Brain microvascular endothelial cell (primary cell): ENCODE data around the gene AUNIP.

Experiments
- DNase-seq: peaks from one replicate; pipeline ENCODE4 v3.0.0-alpha.2; 2020
- H3K27ac ChIP-seq: fragments of 250-450 bp; sonication (Bioruptor Pico); 2 replicates; pipeline ENCODE4 v1.5.1; 2020; ENCODE audit warnings: mild to moderate bottlenecking, moderate library complexity
- H3K27me3 ChIP-seq: fragments of 250-450 bp; sonication (Bioruptor Pico); replicated peaks from 2 replicates; pipeline ENCODE4 v1.5.1; 2020; ENCODE audit warnings: mild to moderate bottlenecking
- H3K36me3 ChIP-seq: fragments of 250-450 bp; sonication (Bioruptor Pico); replicated peaks from 2 replicates; pipeline ENCODE4 v1.5.1; 2020; ENCODE audit warnings: mild to moderate bottlenecking
- H3K4me3 ChIP-seq: 2 replicates; pipeline ENCODE4 v1.5.1; 2011; ENCODE audit warnings: low read depth, mild to moderate bottlenecking, control low read depth, low read length, moderate library complexity
- in situ Hi-C: cut with HindIII; loops from 2 replicates; pipeline ENCODE4 v1.10.0; 2017; ENCODE audit warnings: low sequenced_read_pairs, low pct_ligation_motif_present
- TF ChIP-seq, protein P1 (sequence below): IDR thresholded peaks from 2 replicates; pipeline ENCODE4 v1.5.1; 2011; ENCODE audit warnings: low read depth, mild to moderate bottlenecking, moderate library complexity, low read length, control low read depth, inconsistent platforms; ENCODE audit errors: missing control alignments

Gene AUNIP

DNA sequence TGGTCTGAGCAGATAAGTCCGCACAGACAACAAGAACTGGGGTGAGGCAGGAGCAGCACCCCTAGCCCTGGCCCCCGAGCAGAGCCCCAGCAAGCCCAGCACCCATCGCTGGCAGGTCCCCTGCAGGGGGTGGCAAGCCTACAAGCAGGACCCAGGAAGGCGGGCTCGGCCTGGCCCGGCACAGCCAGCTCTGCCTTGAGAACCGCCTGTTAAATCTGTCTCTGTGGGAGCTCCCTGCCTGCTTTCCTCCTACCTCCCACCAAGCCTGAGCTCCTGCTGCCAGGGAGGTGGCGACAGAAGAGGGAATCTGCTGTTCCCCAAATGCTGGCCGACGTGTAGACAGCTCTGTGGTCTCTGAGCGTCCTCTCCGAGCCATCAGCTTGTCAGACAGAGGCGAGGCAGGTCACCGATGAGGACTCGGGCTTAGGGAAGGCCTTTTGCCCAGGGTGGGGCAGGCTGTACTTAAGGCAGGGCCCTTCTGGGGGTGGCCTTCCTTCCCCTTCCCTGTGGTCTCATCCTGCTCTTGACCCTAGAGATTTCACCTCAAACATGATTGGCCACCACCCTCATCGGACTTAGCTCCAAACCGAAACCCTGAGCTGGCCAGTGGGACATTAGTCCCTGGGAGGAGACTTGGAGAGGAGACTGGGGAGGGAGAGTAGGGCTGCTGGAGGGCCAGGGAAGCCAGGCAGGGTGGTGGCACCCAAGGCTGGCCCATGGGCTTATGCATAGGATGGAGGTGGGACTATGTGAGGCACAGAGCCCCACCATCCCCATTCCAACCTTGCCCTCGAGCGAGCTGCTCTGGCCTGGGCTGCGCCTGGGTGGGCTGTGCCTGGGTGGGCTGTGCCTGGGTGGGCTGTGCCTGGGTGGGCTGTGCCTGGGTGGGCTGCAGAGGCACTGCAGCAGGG lies 51.5 kb downstream of the AUNIP start:
- no peak for DNase-seq
- in situ Hi-C loops: no loop called here
- no peak overlapping the region for H3K4me3 ChIP-seq
- TF ChIP-seq, protein P1, sequence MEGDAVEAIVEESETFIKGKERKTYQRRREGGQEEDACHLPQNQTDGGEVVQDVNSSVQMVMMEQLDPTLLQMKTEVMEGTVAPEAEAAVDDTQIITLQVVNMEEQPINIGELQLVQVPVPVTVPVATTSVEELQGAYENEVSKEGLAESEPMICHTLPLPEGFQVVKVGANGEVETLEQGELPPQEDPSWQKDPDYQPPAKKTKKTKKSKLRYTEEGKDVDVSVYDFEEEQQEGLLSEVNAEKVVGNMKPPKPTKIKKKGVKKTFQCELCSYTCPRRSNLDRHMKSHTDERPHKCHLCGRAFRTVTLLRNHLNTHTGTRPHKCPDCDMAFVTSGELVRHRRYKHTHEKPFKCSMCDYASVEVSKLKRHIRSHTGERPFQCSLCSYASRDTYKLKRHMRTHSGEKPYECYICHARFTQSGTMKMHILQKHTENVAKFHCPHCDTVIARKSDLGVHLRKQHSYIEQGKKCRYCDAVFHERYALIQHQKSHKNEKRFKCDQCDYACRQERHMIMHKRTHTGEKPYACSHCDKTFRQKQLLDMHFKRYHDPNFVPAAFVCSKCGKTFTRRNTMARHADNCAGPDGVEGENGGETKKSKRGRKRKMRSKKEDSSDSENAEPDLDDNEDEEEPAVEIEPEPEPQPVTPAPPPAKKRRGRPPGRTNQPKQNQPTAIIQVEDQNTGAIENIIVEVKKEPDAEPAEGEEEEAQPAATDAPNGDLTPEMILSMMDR: no peak
- H3K36me3 ChIP-seq: peaks cover 19% of the 10 kb centered on the region
- no peaks in the 10 kb centered on the region for H3K27me3 ChIP-seq
- H3K27ac ChIP-seq: no peak overlapping the region

DNA sequence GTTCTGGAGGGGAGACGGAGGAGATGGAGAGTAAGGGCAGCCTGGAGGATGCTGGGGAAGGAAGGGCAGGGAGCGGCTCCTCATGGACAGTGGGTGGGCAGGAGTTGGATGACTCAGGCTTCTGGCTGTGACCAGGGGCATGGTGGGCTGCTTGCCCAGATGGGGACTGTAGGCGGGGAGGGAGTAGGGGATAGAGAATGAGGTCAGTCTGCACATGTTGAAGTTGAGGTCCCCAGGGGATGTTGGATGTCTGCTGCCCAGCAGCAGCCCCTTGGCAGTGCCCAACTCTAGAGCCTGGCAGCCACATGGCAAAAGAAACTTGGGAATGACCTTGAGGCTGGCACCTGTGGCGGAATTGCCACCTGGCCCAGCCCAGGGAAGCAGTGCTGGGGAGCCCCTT lies 52.8 kb downstream of the AUNIP start:
- TF ChIP-seq, protein P1: no peak
- H3K36me3 ChIP-seq: peaks cover 17% of the 10 kb centered on the region
- H3K4me3 ChIP-seq: no peak overlapping the region
- no peak for DNase-seq
- in situ Hi-C loops: no loop called here
- no peaks in the 10 kb centered on the region for H3K27me3 ChIP-seq
- no peak overlapping the region for H3K27ac ChIP-seq

DNA sequence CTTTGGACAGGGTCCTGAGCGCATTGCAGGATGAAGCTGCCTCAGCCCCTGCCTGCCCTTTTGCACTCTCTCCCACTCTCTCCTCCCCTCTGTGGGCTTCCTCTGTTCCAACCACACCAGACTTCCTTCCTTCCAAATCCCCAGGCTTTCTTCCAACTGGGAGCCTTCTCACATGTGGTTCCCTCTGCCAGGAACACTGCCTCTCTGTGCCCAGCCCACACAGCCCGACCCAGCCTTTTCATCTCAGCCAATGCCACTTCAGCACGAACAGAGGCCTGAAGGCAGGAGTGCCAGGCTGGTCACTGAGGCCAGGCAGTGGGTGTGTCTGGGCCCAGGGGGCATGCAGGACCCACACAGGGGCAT lies 53.4 kb downstream of the AUNIP start:
- no peak overlapping the region for H3K27ac ChIP-seq
- no peak overlapping the region for H3K4me3 ChIP-seq
- H3K27me3 ChIP-seq: no peaks in the 10 kb centered on the region
- no peak for DNase-seq
- TF ChIP-seq, protein P1: no peak
- peaks cover 17% of the 10 kb centered on the region for H3K36me3 ChIP-seq
- in situ Hi-C loops: no loop called here

DNA sequence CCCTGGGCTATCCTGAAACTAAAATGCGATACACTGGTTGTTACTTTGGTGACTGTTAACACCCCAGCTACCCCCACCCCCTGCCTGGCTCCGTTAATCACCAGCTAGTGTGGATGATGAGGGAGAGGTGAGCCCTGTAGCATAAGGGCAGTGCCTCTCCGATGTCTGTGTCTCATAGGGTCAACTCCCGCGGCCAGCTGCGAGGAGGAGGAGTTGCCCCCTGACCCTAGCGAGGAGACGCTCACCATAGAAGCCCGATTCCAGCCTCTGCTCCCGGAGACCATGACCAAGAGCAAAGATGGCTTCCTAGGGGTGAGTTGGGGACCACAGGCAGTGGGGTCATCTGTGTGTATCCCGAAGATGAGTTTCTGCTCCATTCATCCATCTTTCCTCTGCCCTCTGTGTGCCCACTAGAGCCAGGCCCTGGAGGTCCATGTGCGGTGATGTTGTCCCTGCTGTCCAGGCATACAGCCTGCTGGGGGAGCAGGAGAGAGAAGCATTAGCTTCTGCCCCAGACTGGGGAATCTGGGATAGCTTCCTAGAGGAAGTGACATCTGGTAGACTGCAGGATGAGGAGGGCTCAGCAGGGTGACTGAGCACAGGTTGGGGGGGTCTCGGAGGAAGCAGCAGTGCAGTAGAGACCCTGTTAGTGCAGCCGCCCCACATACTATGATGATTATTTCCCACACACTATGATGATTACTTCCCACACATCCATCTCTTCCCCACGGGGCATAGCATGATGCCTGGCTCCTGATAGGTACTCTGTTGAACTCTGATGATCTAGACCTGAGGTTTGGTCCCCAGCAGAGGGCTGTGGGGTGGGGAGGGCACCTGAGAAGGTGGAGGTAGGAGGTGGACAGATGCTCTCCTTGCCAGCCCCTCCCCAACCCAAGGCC lies 54.0 kb downstream of the AUNIP start:
- in situ Hi-C loops: no loop called here
- TF ChIP-seq, protein P1: peak; percentile 24
- H3K27me3 ChIP-seq: no peaks in the 10 kb centered on the region
- DNase-seq: no peak
- peaks cover 15% of the 10 kb centered on the region for H3K36me3 ChIP-seq
- no peak overlapping the region for H3K27ac ChIP-seq
- no peak overlapping the region for H3K4me3 ChIP-seq

DNA sequence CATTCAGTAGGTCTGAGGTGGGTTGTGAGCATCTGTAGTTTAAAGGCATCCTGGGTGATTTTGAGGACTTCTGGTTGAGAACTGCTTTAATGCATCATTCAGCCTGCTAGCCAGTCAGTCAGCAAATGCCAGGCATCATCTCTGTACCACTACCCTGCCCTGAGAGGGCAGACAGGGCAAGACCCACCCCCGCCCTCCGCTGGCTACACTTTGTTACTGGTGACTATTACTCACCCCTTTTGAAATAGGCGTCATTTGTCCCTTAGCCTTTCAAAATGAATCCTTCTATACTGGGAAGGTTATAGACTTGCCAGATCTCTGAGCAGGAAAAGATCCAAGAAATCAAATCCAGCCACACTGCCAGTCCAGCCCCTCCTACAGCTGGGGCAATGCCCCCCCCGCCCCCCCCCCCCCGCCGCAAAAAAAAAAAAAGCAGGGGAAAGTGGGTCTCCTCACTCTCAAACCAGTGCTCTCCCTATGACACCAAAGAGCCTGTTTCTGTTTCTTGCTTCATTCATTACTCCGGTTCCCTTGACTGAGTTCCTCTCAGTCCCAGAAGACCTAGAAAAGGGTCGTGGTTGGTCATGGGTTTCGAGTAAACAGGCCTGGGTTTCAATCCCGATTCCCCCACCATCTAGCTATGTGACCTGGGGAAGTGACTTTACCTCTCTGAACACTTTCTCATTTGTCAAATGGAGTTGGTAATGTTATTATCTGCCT lies 54.9 kb downstream of the AUNIP start:
- TF ChIP-seq, protein P1: no peak
- Histone ChIP-seq H3K27me3 (no peaks in the 10 kb centered on the region), H3K36me3 (peaks cover 13% of the 10 kb centered on the region), H3K4me3 (no peak overlapping the region), H3K27ac (no peak overlapping the region)
- in situ Hi-C loops: no loop called here
- DNase-seq: no peak
